ENCODE data around the gene TSEN15. TPM values are rescaled to one million over a fixed set of nuclear protein-coding genes. Genes with fewer than 3 reads are reported as not detected.
"Not testable (repeated sequence)": the region's sequence is repeated elsewhere in the genome, so short reads cannot be mapped to it uniquely, and the experiment has no call there.

Gene TSEN15
- total RNA-seq, 1 donor from 2014 or later: 30.9 TPM

DNA sequence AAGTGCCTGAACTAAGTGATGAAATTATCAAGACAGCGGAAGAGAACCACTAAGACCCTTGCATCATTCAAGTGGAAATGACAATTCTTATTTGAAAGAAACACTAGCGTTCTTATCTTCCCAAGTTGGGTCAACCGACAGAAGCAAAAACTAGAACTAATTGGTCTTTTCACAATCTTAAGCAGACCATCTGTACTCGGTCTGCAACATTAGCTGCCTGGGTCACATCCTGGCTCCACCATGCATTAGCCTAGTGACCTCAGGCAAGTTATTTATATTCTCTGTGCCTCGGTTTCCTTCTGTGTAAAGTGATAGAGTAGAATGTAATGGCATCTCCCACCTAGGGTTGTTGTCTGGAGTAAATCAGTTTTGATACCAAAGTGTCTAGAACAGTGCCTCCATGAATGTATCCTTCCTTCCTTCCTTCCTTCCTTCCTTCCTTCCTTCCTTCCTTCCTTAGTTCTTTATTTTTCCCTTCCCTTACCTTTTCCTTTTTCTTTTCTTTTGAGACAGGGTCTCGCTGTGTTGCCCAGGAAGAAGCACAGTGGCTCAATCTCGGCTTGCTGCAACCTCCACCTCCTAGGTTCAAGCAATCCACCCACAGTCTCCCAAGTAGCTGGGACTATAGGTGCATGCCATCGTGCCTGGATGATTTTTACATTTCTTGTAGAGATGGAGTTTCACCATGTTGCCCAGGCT lies 20.0 kb upstream of the TSEN15 start:
- no peak for DNase-seq (ENCODE audit: low read depth)

DNA sequence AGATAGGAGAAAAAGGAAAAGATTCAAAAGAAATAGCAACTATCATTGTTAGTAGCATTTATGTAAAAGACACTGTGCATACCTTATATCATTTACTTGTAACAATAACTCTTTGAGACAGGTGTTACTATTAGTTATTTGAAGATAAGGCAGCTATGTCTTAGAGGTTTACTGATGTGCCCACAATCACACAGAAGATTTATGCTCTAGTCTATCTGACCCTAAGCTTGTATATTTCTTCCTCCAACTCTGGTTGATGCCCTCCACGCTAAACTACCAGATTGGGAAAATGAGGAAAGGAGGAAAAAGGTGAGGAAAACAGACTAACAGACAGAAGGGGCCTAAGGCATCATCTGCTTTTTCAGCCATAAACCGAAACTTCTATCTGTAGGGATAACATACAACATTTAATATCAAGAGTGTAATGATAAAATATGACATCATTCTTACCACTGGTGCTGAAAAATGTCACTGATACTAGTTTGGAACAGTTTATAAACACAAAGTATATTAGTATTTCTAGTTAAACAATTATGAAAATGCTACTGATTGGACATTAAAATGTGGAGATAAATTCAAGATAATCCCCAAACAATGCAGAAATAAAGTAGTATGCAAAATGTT lies 19.1 kb upstream of the TSEN15 start:
- no peak for DNase-seq (ENCODE audit: low read depth)

DNA sequence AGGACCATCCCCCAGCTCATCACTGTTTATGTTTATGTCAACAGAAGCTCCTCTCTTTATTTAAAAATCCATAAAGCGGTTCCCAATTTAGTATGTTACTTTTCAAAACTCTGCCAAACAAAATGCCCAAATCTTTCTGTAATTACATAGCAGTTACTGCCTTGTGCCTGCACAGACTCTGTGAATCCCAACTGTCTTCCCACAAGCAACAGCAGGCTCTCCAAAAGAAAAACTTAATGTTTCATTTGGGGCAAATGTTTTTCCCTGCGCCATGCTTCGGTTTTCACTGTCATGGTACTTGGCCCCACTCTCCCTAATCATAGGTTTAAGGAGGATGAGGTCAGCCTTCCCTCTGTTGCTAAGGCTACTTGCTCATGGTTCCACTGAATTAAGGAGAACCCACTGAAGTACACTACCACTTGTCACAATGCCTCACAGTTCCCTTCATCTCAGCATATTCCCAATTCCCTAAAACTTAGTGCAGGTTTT lies 18.6 kb upstream of the TSEN15 start:
- DNase-seq (ENCODE audit: low read depth): no peak

DNA sequence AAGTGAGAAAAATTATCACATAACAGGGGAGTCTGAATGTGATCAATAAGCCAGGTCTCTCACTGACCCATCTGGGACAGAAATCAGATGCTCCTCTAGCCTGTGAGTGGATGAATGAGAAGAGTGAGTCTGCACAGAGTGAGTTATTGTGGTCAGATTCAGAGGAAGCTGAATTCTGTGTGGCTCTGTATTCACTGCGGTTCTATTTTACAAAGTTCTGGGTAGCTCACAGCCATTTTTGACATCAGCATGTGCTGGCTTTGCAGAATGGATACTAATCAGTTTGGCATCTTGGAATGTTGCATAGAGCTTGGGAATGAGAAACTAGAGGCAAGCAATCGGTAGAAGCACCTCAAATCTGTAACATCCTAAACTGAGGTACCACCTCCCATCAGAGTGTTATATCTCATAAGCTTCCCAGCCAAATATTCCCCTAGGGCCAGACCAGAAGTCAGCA lies 17.8 kb upstream of the TSEN15 start:
- DNase-seq (ENCODE audit: low read depth): no peak

DNA sequence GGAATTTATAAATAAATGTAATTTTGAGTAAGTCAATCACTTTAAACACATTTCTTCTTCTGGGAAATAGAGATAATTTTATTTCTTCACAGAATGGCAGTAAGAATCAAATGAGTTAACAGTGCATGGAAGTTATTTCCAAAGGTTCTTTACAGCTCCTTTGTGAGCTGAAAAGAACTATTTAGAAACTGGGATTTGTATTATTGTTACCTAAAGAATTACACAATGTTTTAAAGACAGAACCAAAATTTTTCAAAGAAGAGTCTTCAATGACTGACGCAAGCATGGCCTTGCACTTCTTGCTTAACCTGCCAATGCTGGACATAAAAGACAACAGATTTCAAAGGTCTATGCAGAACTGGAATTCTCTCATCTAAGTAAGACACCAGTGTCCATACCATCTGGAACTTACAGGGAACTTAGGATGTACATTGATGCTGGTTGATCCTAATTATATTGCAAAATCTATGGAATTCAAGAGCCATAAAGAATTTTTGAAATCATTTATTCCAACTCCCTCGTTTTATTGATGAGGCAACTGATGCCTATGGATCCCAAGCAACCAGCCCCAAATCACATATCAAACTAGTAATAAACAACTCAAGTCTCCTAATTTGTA lies 16.7 kb upstream of the TSEN15 start:
- DNase-seq (ENCODE audit: low read depth): no peak

DNA sequence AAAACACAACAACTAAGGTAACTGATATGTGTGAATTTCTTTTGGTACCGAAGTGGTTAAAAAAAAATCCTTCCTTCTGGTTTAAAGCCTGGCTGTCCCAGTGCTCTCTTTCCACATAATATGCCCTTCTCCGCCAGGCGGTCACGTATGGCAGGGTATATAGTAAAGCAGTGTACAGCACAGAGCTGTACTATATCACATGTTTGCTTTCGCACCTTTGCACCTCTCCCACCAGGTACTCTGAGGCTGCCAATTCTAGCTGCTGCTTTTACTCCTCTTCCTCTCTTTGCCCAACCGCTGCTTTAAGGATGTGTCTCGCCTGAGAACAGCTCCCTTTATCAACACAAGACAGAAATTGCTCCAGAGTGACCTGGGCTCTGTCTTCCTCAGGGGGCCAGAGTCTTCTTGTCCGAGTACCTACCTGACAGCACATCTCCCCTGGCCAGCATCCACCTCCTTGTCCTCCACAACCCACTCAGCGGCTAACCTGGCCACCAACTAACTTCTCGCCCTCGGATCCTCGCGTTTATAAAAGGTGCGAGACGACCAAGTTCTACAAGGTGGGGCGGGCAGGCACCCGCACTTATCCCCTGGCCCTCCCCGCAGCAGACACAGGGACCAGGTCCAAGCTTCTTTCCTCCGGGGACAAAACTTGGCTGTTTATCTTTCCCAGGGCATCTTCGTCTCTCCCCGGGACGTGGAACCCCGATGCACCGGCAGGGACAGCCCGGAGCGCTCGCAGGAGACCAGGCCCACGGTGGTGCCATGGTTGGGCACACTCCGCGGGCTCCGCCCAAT lies 15.6 kb upstream of the TSEN15 start:
- DNase-seq (ENCODE audit: low read depth): no peak

DNA sequence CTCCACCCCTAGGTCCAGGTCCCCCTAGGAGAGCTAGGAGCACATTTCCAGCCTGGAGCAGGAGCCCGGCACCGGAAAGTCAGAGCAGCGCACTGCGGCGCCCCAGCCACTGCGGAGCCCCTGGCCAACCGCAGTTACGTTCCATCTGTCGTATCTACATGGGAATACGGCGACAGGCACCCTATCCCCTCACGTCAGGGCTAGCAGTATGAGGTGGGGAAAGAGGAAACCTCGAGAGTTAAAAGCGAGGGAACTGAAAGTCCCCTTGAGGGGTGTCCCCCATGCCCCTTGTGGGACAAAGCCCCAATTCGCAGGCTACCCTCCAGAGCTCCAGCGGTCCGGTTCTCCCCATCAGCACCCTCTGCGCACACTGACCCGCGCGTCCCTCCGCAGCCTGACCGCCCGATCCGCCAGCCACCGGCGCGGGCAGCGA lies 15.0 kb upstream of the TSEN15 start:
- DNase-seq (ENCODE audit: low read depth): no peak

DNA sequence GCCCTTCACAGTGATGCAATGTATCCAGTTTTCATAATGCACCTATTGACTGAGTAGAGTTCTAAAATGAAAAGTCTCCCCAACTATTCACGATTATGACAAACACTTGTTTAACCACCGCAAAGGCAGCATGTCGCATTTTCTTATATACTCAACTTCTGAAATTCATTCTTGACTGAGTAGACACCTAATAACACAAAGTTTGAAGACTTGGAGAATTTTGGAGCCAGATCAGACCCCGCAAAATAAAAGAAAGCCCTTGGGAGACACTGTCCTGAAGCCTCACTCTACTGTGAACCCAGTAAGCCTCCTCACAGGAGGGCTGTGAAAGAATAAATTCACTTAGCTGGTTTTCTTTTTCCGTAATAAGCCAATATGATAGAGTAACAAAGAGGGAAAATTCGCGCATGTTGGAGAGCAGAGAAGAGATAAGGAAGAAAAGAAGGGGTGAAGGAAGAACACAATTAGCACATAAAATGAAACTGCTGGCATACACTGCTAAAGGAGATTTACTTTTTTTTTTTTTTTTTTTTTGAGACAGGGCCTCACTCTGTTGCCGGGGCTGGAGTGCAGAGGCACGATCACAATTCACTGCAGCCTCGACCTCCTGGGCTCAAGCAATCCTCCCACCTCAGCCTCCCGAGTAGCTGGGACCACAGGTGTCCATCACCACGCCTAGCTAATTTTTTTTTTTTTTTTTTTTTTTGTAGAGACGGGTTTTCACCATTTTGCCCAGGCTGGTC lies 13.5 kb upstream of the TSEN15 start:
- DNase-seq (ENCODE audit: low read depth): no peak

DNA sequence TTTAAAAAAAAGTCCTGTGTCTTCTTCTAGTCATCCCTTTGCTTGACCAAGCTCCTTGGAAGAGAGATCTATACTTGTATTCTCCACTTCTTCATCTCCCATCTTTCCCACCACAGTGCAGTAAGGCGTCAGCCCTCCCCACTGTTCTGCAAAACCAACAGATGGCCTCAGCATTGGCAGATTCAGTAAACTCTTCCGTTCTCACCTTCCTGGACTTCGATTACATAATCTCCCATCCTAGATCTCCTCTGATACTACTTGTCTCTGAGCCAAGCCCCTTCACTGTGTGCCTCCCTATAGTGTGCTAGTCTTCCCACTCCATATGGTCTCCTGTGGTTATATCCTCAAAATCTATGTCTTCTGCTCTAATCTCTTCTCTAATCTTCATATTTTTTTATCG lies 12.4 kb upstream of the TSEN15 start:
- DNase-seq (ENCODE audit: low read depth): no peak

DNA sequence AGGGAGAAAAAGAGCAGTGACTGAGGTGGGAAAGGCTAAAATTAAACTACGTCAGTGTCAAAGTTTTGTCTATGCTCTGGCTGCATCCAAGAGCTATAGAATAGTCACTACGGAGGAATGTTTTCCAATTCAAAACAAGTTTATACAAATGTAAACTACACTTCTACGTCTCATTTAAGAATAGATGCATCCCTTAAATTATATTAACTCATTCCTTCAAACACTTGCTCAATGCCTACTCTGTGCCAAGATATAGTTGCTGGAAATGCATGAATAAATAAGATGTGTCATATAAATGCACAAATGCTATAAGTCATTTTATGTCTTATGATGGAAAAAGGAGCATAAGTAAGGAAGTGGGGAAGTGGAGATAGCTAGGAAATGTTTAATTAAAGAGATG lies 9.8 kb upstream of the TSEN15 start:
- DNase-seq (ENCODE audit: low read depth): no peak

DNA sequence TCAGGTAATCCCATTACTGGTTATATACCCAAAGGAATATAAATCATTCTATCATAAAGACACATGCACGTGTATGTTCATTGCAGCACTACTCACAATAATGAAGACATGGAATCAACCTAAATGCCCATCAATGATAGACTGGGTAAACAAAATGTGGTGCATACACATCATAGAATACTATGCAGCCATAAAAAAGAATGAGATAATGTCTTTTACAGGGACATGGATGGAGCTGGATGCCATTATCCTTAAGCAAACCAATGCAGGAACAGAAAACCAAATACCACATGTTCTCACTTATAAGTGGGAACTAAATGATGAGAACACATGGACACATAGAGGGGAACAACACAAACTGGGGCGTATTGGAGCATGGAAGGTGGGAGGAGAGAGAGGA lies 8.2 kb upstream of the TSEN15 start:
- DNase-seq (ENCODE audit: low read depth): not testable (repeated sequence)

DNA sequence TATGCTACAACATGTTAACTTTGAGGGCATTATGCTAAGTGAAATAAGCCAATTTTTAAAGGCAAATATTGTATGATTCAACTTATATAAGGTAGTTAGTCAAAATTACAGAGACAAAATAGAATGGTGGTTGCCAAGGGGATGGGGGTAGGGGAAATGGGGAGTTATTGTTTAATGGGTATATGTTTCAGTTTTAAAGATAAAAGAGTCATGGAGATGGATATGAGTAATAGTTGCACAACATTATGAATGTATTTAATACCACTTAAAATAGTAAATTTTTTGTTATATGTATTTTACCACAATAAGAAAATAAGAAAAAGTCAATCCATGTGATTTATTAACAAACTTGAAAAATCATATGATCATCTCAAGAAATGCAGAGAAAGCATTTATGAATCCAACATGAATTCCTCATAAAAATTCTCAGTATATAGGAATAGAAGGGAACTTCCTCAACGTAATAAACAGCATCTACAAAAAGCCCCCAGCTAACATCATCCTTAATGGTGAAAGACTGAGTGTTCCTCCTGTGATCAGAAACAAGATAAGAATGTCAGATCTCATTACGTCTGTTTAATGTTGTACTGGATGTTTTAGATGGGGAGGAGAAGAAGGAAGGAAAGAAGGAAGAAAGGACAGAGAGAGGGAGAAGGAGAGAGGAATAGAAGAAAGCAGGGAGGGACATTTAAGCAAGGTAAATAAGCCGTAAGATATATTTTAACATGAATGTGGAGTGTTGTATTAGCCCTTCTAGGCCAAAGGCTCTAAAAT lies 6.7 kb upstream of the TSEN15 start:
- no peak for DNase-seq (ENCODE audit: low read depth)

DNA sequence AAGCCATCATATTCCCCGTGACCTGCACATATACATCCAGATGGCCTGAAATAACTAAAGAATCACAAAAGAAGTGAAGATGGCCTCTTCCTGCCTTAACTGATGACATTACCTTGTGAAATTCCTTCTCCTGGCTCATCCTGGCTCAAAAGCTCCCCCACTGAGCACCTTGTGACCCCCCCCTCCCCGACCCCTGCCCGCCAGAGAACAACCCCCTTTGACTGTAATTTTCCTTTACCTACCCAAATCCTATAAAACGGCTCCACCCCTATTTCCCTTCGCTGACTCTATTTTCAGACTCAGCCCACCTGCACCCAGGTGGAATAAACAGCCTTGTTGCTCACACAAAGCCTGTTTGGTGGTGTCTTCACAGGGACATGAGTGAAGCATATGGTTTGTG lies 4.0 kb upstream of the TSEN15 start:
- DNase-seq (ENCODE audit: low read depth): not testable (repeated sequence)

DNA sequence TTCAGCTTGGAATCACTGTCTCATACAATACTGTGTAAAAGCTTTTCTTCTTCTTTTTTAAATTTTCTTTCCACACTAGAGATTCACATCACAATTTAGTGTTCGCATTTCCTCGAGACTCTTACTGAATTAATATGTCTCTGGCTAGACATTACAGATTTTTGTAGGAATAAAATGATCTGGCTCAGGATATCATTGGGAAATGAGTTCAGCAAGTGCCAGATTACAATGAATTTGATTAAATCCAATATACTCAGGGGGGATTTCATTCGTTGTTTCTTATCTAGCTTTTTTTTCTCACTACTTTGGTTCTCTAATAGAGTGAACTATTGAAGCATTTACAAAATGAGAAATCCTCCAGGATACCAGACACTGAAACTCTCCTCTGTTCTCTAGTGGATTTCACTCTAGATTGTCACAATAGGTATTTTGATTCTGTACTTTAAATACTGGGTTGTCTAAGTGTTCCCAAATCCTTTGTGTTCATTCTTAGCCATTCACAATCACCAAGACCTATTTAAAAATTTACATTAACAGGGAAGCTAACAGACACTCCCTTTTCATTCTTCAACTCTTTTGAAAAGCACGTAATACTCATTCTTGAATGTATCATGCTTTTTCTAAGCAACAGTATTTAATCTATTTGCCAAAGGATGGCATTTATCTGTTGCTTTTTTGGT lies 2.8 kb upstream of the TSEN15 start:
- no peak for DNase-seq (ENCODE audit: low read depth)

DNA sequence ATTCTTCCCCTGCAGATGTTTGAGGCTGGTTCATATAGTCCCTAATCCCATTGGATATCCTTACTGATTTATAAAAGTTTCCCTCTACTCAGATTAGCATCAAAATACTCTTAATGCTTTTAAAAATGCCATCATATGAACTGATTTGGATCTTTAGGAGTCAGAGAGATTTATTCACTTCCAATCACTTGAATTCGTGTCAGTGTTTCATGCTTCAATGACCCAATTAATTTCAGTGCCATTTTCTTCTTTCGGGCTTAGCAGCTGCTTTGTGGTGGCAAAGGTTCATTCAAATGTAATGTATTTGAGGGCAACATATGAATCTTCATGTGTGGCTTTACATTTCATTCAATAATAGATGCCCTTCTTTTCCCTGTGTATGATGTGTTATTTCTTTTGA lies 2.2 kb upstream of the TSEN15 start:
- DNase-seq (ENCODE audit: low read depth): no peak

DNA sequence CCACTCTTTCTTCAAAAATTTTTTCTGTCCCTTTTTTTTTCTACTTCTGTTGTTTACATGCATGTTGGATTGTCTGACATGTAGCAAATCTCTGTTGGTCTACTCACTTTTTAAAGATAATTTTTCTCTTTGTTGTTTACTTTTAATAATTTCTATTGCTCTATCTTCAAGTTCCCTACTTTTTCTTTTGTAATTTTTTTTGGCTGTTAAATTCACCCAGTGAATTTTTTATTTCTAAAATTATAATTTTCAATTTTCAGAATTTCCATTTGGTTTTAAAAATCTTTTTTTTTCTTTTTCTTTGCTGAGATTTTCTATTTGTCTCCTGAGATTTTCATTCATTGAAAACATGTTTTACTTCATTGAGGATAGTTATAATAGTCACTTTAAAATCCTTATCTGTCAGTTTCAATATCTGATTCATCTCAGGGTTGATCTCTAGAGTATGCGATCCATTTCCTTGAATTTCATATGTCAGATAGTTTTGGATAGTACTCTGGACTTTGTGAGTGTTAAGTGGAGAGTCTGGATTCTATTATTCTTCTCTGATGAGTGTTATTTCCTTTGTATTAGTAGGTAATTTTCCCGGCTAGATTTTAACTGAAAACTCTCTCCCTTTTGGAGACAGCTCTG lies 1.6 kb upstream of the TSEN15 start:
- no peak for DNase-seq (ENCODE audit: low read depth)

DNA sequence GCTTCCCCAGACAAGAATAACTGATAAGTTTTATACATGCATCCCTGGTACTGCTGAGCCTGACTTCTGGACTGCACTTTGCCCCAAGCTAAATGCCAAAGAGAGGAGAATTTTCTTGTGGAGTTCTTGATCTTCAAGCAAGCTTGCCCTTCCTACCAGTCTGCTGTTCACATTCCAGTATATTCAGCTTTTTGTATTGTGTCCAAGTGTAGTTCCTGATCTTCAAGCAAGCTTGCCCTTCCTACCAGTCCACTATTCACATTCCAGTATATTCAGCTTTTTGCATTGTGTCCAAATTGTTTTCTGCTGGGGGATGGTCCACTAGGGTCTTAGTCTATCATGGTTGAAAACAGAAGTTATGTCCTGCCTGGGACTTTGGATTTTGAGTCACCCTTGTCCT lies 894 bp upstream of the TSEN15 start:
- DNase-seq (ENCODE audit: low read depth): peak; percentile 24

DNA sequence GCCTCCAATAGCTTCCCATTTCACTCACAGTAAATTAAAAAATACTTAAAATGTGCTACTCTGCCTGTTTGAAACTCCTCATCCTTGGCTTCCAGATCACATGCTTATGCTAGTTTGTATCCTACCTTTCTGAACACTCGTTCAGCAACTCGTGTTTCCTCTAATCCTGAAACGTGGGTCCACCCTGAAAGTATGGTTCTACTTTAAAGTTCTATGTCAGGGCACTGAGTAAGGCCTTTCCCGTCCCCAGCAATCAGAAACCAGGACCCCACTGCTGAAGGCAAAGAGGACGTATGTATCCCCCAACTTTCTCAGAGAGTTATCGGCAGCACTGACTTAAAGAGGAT lies 419 bp upstream of the TSEN15 start:
- DNase-seq (ENCODE audit: low read depth): peak; percentile 34

DNA sequence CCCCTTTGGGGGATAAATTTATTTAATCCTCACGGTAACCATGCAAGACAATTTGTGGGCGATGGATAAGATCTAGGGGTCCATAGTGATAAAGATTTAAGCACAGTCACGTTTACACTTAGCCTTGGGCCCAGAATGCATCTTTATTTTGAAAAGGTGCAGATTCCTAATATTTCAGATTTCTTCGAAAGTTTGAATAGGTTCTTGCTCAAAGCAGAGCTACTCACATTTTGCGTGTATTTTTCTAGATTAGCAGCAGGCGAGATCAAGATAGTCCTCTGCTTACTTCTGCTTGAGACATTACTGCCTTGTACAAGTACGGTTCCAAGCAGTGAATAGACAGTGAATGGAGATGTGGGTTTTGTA lies 647 bp downstream of the TSEN15 start:
- DNase-seq (ENCODE audit: low read depth): no peak

DNA sequence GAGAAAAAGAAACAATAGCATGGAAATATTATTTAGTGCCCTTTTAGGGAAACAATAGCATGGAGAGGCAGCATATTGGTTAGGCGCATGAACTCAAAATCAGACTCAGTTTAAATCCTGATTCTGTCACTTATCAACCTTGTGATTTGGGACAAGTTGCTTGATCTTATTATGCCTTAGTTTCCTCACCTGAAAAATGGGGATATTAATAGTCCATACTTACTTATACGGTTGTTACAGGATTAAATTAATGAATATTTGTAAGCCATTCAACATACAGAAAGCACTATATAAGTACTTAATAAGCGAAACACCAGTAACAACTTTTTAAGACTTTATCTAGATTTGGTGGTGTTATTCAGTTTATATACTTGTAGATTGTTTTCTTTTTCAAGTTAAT lies 1.2 kb downstream of the TSEN15 start:
- DNase-seq (ENCODE audit: low read depth): no peak
